HepG2 (cell line): ENCODE data around the gene CDK18. TPM values are rescaled to one million over a fixed set of nuclear protein-coding genes. Genes with fewer than 3 reads are reported as not detected.

Experiments
- ESRRA ChIP-seq: sonication (generic); formaldehyde crosslinking; IDR thresholded peaks from 2 replicates; pipeline ENCODE4 v1.5.1; 2020; ENCODE audit warnings: mild to moderate bottlenecking, low read depth, missing genetic modification reagents
- ETV5 ChIP-seq: IDR thresholded peaks from 2 replicates; pipeline ENCODE4 v1.6.1; 2018; ENCODE audit warnings: missing biosample characterization, missing genetic modification reagents, inconsistent platforms, borderline replicate concordance
- HIVEP1 ChIP-seq: sonication (generic); formaldehyde crosslinking; IDR thresholded peaks from 2 replicates; pipeline ENCODE4 v1.4.0; 2020; ENCODE audit warnings: mild to moderate bottlenecking, missing genetic modification reagents
- MTA1 ChIP-seq: sonication (generic); formaldehyde crosslinking; IDR thresholded peaks from 2 replicates; pipeline ENCODE4 v1.4.0; 2020; ENCODE audit warnings: missing genetic modification reagents, mild to moderate bottlenecking, borderline replicate concordance
- PHF21A ChIP-seq: sonication (generic); formaldehyde crosslinking; IDR thresholded peaks from 2 replicates; pipeline ENCODE4 v1.5.0; 2020; ENCODE audit warnings: mild to moderate bottlenecking, missing genetic modification reagents
- PITX1 ChIP-seq: sonication (generic); formaldehyde crosslinking; IDR thresholded peaks from 2 replicates; pipeline ENCODE4 v1.5.1; 2020; ENCODE audit warnings: mild to moderate bottlenecking, missing genetic modification reagents
- RXRA ChIP-seq: sonication (generic); formaldehyde crosslinking; IDR thresholded peaks from 2 replicates; pipeline ENCODE4 v1.5.1; 2020; ENCODE audit warnings: missing genetic modification reagents
- SALL1 ChIP-seq: sonication (generic); formaldehyde crosslinking; IDR thresholded peaks from 2 replicates; pipeline ENCODE4 v1.8.0; 2022; ENCODE audit warnings: mild to moderate bottlenecking, missing genetic modification reagents
- ZEB1 ChIP-seq: IDR thresholded peaks from 2 replicates; pipeline ENCODE4 v1.6.1; 2012; ENCODE audit warnings: mild to moderate bottlenecking, low read depth, inconsistent platforms; ENCODE audit not compliant: insufficient replicate concordance
- ZFX ChIP-seq: sonication (generic); formaldehyde crosslinking; IDR thresholded peaks from 2 replicates; pipeline ENCODE4 v1.4.0; 2020; ENCODE audit warnings: mild to moderate bottlenecking, low read depth, missing genetic modification reagents, moderate library complexity
- ZFY ChIP-seq: sonication (generic); formaldehyde crosslinking; IDR thresholded peaks from 2 replicates; pipeline ENCODE4 v1.4.0; 2020; ENCODE audit warnings: missing genetic modification reagents
- ZMAT3 ChIP-seq: sonication (generic); formaldehyde crosslinking; conservative IDR thresholded peaks from 2 replicates; pipeline ENCODE4 v1.7.0; 2021; ENCODE audit warnings: missing genetic modification reagents
- ZNF33A ChIP-seq: sonication (generic); formaldehyde crosslinking; IDR thresholded peaks from 2 replicates; pipeline ENCODE4 v1.5.1; 2020; ENCODE audit warnings: missing genetic modification reagents, mild to moderate bottlenecking, moderate library complexity, borderline replicate concordance
- ZNF350 ChIP-seq: sonication (generic); formaldehyde crosslinking; IDR thresholded peaks from 2 replicates; pipeline ENCODE4 v1.4.0; 2020; ENCODE audit warnings: mild to moderate bottlenecking, low read depth, missing genetic modification reagents, borderline replicate concordance
- ZNF619 ChIP-seq: sonication (generic); formaldehyde crosslinking; IDR thresholded peaks from 2 replicates; pipeline ENCODE4 v1.4.0; 2020; ENCODE audit warnings: mild to moderate bottlenecking, missing genetic modification reagents
- polyA plus RNA-seq, 8 experiments: library from polyadenylated mRNA; depleted of rRNA in 3 of 8; stranded (reverse) in 7 of 8; unstranded in 1 of 8; fragments of >200 nt; fragmentation: Illumina TruSeq in 4 of 8; extraction: Trizol in 4 of 8; gene quantifications; 2 replicates each; pipeline versions ENCODE4 v1.2.1 to v1.2.3, GENCODE V29; 2011 to 2016; ENCODE audit warnings: low read depth in 4 of 8, missing spikeins in 1 of 8, mixed read lengths in 1 of 8; ENCODE audit not compliant: insufficient read depth in 1 of 8
- total RNA-seq, 5 experiments: library from RNA; depleted of rRNA; stranded (reverse); fragments of >200 nt; fragmentation: Illumina TruSeq; extraction: Trizol; gene quantifications; 2 replicates each; pipeline ENCODE4 v1.2.3, GENCODE V29; 2016; ENCODE audit warnings: low read depth in 1 of 5
- TF ChIP-seq, protein P1 (sequence below): sonication (generic); formaldehyde crosslinking; IDR thresholded peaks from 2 replicates; pipeline ENCODE4 v1.4.0; 2020; ENCODE audit warnings: missing genetic modification reagents, borderline replicate concordance
- TF ChIP-seq, protein P2 (sequence below), 2 experiments: fragments of 450-650 bp in 1 of 2; sonication (generic) in 1 of 2; formaldehyde crosslinking in 1 of 2; IDR thresholded peaks; 2 replicates each; pipeline versions ENCODE4 v1.6.1 to v1.8.0; 2016 to 2022; ENCODE audit warnings: antibody characterized with exemption in 1 of 2, mild to moderate bottlenecking in 1 of 2, missing genetic modification reagents in 1 of 2

CDK18 gene
- total and polyA plus RNA-seq, 2 of the 13 experiments (the other 11 are each of a cell fraction or from before 2014, with no cell fraction given): 6.4 to 38.8 TPM

DNA sequence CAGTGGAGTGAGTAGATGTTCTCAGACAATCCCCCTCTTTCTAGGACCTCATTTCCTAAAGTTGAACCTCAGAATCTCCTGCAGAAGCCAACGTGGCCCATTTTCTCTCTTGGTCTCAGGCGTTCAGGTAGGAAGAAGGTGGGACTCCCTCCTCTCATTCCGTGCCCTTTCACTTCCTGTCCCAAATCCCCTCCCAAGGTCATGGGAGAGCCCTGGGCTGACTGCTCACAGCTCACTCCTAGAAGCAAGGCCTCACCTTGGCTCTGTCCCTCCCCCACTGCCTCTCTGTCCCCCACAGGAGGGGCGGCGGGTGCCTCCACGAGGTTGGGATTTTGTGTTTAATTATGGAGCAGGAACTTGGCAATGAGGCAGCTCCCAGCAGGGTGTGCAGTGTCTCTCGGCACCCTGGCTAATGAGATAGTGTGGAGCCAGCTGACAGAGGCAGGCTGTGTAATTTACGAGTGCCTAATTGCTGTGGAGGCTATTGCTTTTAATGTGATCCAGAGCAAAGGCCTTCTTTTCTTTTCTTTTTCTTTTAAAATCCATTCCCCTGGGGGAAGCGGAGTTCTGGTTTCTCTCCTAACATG is 9.1 kb upstream of the CDK18 start (continued):
- TF ChIP-seq, protein P1, sequence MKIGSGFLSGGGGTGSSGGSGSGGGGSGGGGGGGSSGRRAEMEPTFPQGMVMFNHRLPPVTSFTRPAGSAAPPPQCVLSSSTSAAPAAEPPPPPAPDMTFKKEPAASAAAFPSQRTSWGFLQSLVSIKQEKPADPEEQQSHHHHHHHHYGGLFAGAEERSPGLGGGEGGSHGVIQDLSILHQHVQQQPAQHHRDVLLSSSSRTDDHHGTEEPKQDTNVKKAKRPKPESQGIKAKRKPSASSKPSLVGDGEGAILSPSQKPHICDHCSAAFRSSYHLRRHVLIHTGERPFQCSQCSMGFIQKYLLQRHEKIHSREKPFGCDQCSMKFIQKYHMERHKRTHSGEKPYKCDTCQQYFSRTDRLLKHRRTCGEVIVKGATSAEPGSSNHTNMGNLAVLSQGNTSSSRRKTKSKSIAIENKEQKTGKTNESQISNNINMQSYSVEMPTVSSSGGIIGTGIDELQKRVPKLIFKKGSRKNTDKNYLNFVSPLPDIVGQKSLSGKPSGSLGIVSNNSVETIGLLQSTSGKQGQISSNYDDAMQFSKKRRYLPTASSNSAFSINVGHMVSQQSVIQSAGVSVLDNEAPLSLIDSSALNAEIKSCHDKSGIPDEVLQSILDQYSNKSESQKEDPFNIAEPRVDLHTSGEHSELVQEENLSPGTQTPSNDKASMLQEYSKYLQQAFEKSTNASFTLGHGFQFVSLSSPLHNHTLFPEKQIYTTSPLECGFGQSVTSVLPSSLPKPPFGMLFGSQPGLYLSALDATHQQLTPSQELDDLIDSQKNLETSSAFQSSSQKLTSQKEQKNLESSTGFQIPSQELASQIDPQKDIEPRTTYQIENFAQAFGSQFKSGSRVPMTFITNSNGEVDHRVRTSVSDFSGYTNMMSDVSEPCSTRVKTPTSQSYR (CRISPR knock-in tag): peak; percentile 12; the same call in 1 of the 2 replicates
- peak; percentile 74; the same call in 1 of the 2 replicates for TF ChIP-seq ETV5
- TF ChIP-seq, protein P2, sequence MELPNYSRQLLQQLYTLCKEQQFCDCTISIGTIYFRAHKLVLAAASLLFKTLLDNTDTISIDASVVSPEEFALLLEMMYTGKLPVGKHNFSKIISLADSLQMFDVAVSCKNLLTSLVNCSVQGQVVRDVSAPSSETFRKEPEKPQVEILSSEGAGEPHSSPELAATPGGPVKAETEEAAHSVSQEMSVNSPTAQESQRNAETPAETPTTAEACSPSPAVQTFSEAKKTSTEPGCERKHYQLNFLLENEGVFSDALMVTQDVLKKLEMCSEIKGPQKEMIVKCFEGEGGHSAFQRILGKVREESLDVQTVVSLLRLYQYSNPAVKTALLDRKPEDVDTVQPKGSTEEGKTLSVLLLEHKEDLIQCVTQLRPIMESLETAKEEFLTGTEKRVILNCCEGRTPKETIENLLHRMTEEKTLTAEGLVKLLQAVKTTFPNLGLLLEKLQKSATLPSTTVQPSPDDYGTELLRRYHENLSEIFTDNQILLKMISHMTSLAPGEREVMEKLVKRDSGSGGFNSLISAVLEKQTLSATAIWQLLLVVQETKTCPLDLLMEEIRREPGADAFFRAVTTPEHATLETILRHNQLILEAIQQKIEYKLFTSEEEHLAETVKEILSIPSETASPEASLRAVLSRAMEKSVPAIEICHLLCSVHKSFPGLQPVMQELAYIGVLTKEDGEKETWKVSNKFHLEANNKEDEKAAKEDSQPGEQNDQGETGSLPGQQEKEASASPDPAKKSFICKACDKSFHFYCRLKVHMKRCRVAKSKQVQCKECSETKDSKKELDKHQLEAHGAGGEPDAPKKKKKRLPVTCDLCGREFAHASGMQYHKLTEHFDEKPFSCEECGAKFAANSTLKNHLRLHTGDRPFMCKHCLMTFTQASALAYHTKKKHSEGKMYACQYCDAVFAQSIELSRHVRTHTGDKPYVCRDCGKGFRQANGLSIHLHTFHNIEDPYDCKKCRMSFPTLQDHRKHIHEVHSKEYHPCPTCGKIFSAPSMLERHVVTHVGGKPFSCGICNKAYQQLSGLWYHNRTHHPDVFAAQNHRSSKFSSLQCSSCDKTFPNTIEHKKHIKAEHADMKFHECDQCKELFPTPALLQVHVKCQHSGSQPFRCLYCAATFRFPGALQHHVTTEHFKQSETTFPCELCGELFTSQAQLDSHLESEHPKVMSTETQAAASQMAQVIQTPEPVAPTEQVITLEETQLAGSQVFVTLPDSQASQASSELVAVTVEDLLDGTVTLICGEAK (IDR thresholded peaks at IDR 0.05): no peak
- TF ChIP-seq, protein P2 (CRISPR knock-in tag; IDR thresholded peaks at IDR 0.05): no peak
- TF ChIP-seq ZNF619 (CRISPR knock-in tag): peak; percentile 56; the same call in 1 of the 2 replicates
- TF ChIP-seq ZNF350 (CRISPR knock-in tag): 0 out of 2 replicates have a peak, but pooled peaks have one; percentile 21
- TF ChIP-seq ZNF33A (CRISPR knock-in tag): no peak
- peak; percentile 19 for TF ChIP-seq ZEB1
- 0 out of 2 replicates have a peak, but pooled peaks have one; percentile 33 for TF ChIP-seq MTA1
- peak; percentile 77 for TF ChIP-seq ZFX
- TF ChIP-seq ZMAT3 (CRISPR knock-in tag): no peak
- TF ChIP-seq SALL1 (CRISPR knock-in tag): 0 out of 2 replicates have a peak, but pooled peaks have one; percentile 60
- TF ChIP-seq RXRA (CRISPR knock-in tag): peak; percentile 44; the same call in 1 of the 2 replicates
- TF ChIP-seq ZFY: peak; percentile 38; the same call in 1 of the 2 replicates
- TF ChIP-seq HIVEP1 (CRISPR knock-in tag): 0 out of 2 replicates have a peak, but pooled peaks have one; percentile 42
- peak; percentile 51 for TF ChIP-seq ESRRA (CRISPR knock-in tag)
- TF ChIP-seq PITX1: peak; percentile 72
- TF ChIP-seq PHF21A (CRISPR knock-in tag): peak; percentile 60; the same call in 1 of the 2 replicates
